SU-DHL-6 (cell line): ENCODE data around the gene DPEP2.

Experiments
- H2AFZ ChIP-seq: fragments of 200-600 bp; sonication (generic); 2 replicates; pipeline ENCODE4 v1.6.1; 2014; ENCODE audit warnings: low read depth, mild to moderate bottlenecking, moderate library complexity, mixed read lengths, antibody characterized with exemption, low read length; ENCODE audit not compliant: severe bottlenecking
- H3F3A ChIP-seq: fragments of 200-600 bp; shearing (Covaris generic); 2 replicates; pipeline ENCODE4 v1.6.0; 2016; ENCODE audit warnings: antibody characterized with exemption, mild to moderate bottlenecking; ENCODE audit not compliant: insufficient read depth
- H3K27ac ChIP-seq: fragments of 200-600 bp; sonication (generic); 2 replicates; pipeline ENCODE4 v1.5.1; 2016; ENCODE audit warnings: low read depth, mild to moderate bottlenecking, low read length, moderate library complexity, mixed read lengths
- H3K27me3 ChIP-seq: fragments of 200-600 bp; sonication (generic), shearing (Covaris generic); 2 replicates; pipeline ENCODE4 v1.6.0; 2014; ENCODE audit warnings: mild to moderate bottlenecking, low read length
- H3K36me3 ChIP-seq: fragments of 200-600 bp; sonication (generic); 2 replicates; pipeline ENCODE4 v1.6.1; 2014; ENCODE audit warnings: mild to moderate bottlenecking, low read length, mixed read lengths
- H3K4me2 ChIP-seq: fragments of 300-600, 200-600 bp; shearing (Covaris generic), sonication (generic); 2 replicates; pipeline ENCODE4 v1.6.0; 2014; ENCODE audit warnings: low read length, low read depth, mild to moderate bottlenecking; ENCODE audit not compliant: poor library complexity, severe bottlenecking
- H3K4me3 ChIP-seq: fragments of 200-600 bp; sonication (generic); 2 replicates; pipeline ENCODE4 v1.5.1; 2014; ENCODE audit warnings: antibody characterized with exemption, low read length, mild to moderate bottlenecking, mixed read lengths; ENCODE audit not compliant: insufficient read depth, poor library complexity, severe bottlenecking
- H3K79me2 ChIP-seq: fragments of 200-600 bp; sonication (generic); 2 replicates; pipeline ENCODE4 v1.6.1; 2014; ENCODE audit warnings: mild to moderate bottlenecking, low read length, moderate library complexity; ENCODE audit not compliant: insufficient read depth
- H3K9ac ChIP-seq: fragments of 200-600 bp; sonication (generic); 2 replicates; pipeline ENCODE4 v1.7.0; 2014; ENCODE audit warnings: mild to moderate bottlenecking, low read length
- H3K9me2 ChIP-seq: fragments of 200-600 bp; sonication (generic); replicated peaks from 2 replicates; pipeline ENCODE4 v1.6.1; 2014; ENCODE audit warnings: low read length; ENCODE audit not compliant: insufficient read depth
- H3K9me3 ChIP-seq: fragments of 200-600 bp; sonication (generic); 2 replicates; pipeline ENCODE4 v1.6.1; 2014; ENCODE audit warnings: low read length, mixed read lengths; ENCODE audit not compliant: insufficient read depth
- H4K20me1 ChIP-seq: fragments of 200-600 bp; sonication (generic); 2 replicates; pipeline ENCODE4 v1.6.1; 2014; ENCODE audit warnings: low read depth, mild to moderate bottlenecking, antibody characterized with exemption, low read length, moderate library complexity, mixed read lengths
- EZH2phosphoT487 ChIP-seq: fragments of 200-600 bp; sonication (generic), shearing (Covaris generic); conservative IDR thresholded peaks from 2 replicates; pipeline ENCODE4 v1.6.1; 2018; ENCODE audit warnings: mild to moderate bottlenecking, antibody characterized with exemption, low read length, moderate library complexity, mixed read lengths
- TF ChIP-seq, protein P1 (sequence below): fragments of 200-600 bp; sonication (generic); IDR thresholded peaks from one replicate; pipeline ENCODE4 v1.5.1; 2017; ENCODE audit warnings: antibody characterized with exemption, mild to moderate bottlenecking, low read length, moderate library complexity; ENCODE audit not compliant: insufficient read depth, poor library complexity, severe bottlenecking

Gene DPEP2

DNA sequence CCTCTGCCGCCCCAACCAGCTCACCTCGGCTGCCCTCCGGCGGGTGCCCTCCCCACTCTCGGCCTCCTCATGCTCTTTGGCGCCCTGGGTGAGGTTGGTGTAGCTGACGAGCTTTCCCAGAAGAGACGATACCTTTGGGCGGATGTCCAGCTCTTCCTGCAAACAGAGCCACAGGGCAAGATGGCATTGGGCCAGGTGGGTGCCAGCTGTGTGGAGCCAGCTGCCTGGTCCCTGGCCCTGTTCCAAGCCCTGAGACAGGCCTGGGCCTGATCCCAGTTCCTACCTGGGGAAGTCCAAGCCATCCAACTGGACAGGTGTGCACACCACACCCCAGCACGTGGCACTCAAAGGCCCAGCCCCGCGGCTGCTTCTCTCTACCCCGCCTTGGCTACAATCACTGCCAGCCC is 37.7 kb downstream of the DPEP2 start:
- Histone ChIP-seq H3K27me3 (no peaks in the 10 kb centered on the region), H3K4me3 (no peak overlapping the region), H3F3A (no peaks in the 10 kb centered on the region), H3K9ac (no peak overlapping the region), H3K9me3 (no peaks in the 10 kb centered on the region), H2AFZ (no peak overlapping the region), H4K20me1 (no peaks in the 10 kb centered on the region), H3K79me2 (no peaks in the 10 kb centered on the region), H3K9me2 (no peaks in the 10 kb centered on the region), H3K27ac (no peak overlapping the region), H3K36me3 (no peaks in the 10 kb centered on the region), H3K4me2 (no peak overlapping the region)
- no peak for TF ChIP-seq EZH2phosphoT487
- TF ChIP-seq, protein P1, sequence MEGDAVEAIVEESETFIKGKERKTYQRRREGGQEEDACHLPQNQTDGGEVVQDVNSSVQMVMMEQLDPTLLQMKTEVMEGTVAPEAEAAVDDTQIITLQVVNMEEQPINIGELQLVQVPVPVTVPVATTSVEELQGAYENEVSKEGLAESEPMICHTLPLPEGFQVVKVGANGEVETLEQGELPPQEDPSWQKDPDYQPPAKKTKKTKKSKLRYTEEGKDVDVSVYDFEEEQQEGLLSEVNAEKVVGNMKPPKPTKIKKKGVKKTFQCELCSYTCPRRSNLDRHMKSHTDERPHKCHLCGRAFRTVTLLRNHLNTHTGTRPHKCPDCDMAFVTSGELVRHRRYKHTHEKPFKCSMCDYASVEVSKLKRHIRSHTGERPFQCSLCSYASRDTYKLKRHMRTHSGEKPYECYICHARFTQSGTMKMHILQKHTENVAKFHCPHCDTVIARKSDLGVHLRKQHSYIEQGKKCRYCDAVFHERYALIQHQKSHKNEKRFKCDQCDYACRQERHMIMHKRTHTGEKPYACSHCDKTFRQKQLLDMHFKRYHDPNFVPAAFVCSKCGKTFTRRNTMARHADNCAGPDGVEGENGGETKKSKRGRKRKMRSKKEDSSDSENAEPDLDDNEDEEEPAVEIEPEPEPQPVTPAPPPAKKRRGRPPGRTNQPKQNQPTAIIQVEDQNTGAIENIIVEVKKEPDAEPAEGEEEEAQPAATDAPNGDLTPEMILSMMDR, result no peak

DNA sequence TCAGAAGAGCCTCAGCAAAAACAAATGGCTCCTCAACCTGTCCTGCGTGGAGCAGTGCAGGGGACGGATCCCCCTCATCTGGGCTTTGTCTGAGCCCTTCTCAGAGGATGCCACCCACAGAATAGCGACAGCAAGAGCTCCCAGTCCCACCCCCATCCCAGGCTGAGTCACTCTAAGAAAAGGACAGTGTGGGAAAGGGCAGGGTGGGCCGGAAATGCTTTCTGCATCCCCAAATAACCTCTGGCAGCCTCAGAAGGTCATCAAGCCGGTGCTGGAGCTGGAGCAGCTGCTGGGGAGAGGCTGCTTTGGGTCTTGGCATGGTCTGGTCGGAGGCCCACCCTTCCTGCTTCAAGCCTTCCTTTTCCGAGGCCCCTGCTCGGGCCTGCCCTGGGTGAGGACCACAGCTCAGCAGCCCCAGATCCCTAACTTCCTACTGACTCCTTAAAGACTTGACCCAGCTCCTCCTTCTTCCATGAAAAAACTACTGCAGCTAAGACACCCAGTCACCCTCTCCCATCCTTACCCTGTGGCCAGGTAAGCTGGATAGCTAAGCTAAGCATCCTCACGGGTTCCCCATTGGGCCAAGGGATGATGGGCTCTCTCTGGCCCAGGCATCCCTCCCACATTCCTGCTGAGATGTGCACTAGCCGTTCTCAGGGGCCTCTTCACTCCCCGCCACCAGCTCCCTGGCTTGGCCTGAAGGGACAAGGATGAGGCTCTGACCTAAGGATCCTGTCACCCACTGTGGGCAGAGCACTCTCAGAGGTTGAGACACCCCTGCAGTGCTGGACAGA is 39.6 kb downstream of the DPEP2 start:
- no peak overlapping the region for H2AFZ ChIP-seq
- no peak for TF ChIP-seq EZH2phosphoT487
- TF ChIP-seq, protein P1, result no peak
- no peaks in the 10 kb centered on the region for H3K9me3 ChIP-seq
- H3K27me3 ChIP-seq, result no peaks in the 10 kb centered on the region
- no peak overlapping the region for H3K27ac ChIP-seq
- H4K20me1 ChIP-seq, result no peaks in the 10 kb centered on the region
- H3K4me3 ChIP-seq, result no peak overlapping the region
- no peak overlapping the region for H3K4me2 ChIP-seq
- no peak overlapping the region for H3K9ac ChIP-seq
- no peaks in the 10 kb centered on the region for H3F3A ChIP-seq
- H3K79me2 ChIP-seq, result no peaks in the 10 kb centered on the region
- no peaks in the 10 kb centered on the region for H3K36me3 ChIP-seq
- no peaks in the 10 kb centered on the region for H3K9me2 ChIP-seq

DNA sequence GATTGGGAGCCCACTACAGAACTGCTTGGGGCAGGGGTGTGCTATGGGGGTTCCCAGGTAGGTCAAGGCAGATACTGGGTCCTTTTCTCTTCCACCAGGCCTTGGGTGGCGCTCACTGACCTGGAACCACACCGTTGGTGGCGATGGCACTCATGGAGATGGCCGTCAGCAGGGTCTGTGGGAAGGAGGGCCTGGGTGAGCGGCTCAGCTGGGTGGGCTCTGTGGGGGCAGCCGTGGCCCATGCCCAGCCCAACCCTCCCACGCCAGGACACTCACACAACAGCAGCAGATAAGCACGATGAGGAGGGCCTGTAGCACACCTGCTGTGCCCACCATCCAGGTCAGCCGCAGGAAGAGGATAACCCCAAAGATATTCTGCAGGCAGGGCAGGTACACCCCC is 41.7 kb downstream of the DPEP2 start:
- no peaks in the 10 kb centered on the region for H3K36me3 ChIP-seq
- no peaks in the 10 kb centered on the region for H3F3A ChIP-seq
- H3K9me3 ChIP-seq, result no peaks in the 10 kb centered on the region
- no peaks in the 10 kb centered on the region for H4K20me1 ChIP-seq
- no peak overlapping the region for H2AFZ ChIP-seq
- no peaks in the 10 kb centered on the region for H3K27me3 ChIP-seq
- no peak overlapping the region for H3K4me3 ChIP-seq
- no peak overlapping the region for H3K27ac ChIP-seq
- TF ChIP-seq EZH2phosphoT487, result no peak
- TF ChIP-seq, protein P1, result no peak
- no peak overlapping the region for H3K4me2 ChIP-seq
- no peaks in the 10 kb centered on the region for H3K79me2 ChIP-seq
- no peak overlapping the region for H3K9ac ChIP-seq
- H3K9me2 ChIP-seq, result no peaks in the 10 kb centered on the region
